ENCODE data around the gene CST6.

DNA sequence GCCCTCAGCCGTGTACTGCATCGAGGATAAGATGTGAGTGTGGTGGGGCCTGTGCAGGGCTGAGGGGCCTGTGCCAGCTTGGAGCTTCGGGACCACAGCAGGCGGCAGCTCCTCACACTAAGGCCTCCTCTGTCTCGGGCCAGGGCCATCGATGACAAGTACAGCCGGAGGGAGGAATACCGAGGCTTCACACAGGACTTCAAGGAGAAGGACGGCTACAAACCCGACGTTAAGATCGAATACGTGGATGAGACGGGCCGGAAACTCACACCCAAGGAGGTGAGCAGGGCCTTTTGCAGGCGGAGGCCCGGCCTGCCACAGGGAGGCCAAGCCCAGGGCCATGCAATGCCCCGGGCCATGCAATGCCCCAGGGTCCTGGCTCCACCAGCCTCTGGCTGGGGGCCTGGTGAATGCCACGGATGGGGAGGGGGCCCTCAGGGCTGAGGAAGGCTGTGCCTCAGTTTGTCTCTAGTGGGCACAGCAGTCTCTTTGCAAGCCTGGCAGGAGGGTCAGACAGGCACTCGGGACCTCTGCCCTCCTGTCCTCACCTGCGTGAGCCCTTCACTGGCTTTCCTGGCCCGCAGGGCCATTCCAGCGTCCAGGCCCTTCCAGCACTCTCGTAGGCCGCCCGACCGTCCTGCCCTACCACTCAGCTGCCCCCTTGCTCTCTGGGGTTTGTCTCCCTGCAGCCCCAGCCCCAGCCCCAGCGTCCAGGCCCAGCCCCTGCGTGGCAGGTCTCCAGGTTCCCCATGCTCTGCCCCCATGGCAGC, 34.0 kb upstream of the CST6 start:
- TF ChIP-seq POLR2AphosphoS5 (IDR thresholded peaks at IDR 0.05) (no peak), POLR2A (IDR thresholded peaks at IDR 0.05) (no peak)
- TF ChIP-seq, protein P1, sequence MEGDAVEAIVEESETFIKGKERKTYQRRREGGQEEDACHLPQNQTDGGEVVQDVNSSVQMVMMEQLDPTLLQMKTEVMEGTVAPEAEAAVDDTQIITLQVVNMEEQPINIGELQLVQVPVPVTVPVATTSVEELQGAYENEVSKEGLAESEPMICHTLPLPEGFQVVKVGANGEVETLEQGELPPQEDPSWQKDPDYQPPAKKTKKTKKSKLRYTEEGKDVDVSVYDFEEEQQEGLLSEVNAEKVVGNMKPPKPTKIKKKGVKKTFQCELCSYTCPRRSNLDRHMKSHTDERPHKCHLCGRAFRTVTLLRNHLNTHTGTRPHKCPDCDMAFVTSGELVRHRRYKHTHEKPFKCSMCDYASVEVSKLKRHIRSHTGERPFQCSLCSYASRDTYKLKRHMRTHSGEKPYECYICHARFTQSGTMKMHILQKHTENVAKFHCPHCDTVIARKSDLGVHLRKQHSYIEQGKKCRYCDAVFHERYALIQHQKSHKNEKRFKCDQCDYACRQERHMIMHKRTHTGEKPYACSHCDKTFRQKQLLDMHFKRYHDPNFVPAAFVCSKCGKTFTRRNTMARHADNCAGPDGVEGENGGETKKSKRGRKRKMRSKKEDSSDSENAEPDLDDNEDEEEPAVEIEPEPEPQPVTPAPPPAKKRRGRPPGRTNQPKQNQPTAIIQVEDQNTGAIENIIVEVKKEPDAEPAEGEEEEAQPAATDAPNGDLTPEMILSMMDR (IDR thresholded peaks at IDR 0.05) = no peak

Data from transverse colon (tissue), 4 donors.